Astrocyte (in vitro differentiated cells and primary cell): Measurements from ENCODE around the gene USP22.

ENCODE experiments used
- CTCF ChIP-seq: IDR thresholded peaks from 2 replicates; pipeline ENCODE4 v1.5.1; 2011; ENCODE audit warnings: low read depth, mild to moderate bottlenecking, inconsistent platforms, low read length, moderate library complexity; ENCODE audit not compliant: insufficient read depth
- EZH2 ChIP-seq: IDR thresholded peaks from 2 replicates; pipeline ENCODE4 v1.6.1; 2012; ENCODE audit warnings: mild to moderate bottlenecking, low read length, inconsistent platforms; ENCODE audit not compliant: insufficient read depth

DNA sequence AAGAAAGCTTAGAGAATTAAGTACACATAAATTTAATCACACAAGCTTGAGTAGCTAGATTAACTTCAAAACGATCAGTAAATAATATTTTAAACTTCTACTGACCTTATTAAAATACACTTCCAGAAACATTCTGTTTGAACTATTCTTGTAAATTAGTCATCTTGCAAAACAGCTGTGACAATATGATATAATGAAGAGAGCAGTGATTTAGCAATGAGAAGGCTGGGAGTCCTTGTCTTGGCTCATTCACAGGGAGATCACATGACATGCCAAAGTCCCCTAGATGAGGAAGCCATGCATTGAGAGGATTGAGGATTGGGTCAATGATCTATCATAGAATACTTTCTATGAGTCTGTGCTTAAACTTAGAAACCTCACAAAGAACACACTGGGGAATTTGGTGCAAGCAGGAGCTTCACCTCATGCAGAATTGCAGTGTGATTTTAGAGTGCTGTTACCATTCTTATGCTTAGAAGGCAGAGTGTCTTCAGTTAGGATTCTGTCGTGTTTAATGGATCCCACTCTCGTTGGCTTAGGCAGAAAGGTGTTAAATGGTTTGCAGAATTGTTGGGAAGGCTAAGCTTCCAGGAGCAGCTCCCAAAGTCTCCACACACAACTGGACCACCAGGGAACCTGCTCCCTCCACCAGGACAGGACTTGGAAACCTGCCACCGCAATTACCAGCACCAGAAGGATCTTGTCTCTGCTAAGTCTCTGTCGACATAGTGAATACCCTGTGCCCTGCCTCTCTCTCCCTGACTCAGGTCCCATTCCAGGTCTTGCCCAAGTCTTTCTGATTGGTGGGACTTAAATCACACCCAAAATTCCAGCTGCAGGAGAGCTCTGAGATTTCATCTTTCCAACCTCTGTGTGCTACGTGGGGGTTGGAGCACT is 87.1 kb downstream of the USP22 start:
- TF ChIP-seq CTCF = no peak
- no peak for TF ChIP-seq EZH2
